NCI-H1694 (cell line): Measurements from ENCODE around the gene CCNYL1.
"Not testable (repeated sequence)": the region's sequence is repeated elsewhere in the genome, so short reads cannot be mapped to it uniquely, and the experiment has no call there.

ENCODE experiments used
- DNase-seq: peaks from one replicate; lab custom pipeline; 2025; lab: John Stamatoyannopoulos, UW

The CCNYL1 gene

GRCh38 chr2:207734636-207735512, 23.4 kb downstream of the CCNYL1 start:
- DNase-seq, result no peak

- not testable (repeated sequence) for DNase-seq
Measured at GRCh38 chr2:207735513-207735859, 24.0 kb downstream of the CCNYL1 start.

GRCh38 chr2:207743514-207743913, 32.1 kb downstream of the CCNYL1 start:
- no peak for DNase-seq

GRCh38 chr2:207744050-207744449, 32.6 kb downstream of the CCNYL1 start:
- DNase-seq, result no peak

DNA sequence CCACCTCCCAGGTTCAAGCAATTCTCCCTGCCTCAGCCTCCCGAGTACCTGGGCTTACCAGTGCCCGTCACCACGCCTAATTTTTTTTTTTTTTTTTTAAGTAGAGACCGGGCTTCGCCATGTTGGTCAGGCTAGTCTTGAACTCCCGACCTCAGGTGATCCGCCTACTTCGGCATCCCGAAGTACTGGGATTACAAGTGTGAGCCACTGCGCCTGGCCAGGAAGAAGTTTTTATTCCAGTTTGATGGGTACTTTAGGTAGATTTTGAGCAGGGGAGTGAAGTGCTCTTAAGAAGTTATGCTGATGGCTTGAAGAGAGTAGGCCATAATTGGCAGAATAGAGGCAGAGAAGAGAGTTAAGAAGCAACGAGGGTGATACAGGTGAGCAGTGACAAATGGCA, 33.0 kb downstream of the CCNYL1 start:
- DNase-seq, result no peak

- peak; percentile 54 for DNase-seq
Measured at GRCh38 chr2:207746131-207746530, 34.7 kb downstream of the CCNYL1 start.

DNA sequence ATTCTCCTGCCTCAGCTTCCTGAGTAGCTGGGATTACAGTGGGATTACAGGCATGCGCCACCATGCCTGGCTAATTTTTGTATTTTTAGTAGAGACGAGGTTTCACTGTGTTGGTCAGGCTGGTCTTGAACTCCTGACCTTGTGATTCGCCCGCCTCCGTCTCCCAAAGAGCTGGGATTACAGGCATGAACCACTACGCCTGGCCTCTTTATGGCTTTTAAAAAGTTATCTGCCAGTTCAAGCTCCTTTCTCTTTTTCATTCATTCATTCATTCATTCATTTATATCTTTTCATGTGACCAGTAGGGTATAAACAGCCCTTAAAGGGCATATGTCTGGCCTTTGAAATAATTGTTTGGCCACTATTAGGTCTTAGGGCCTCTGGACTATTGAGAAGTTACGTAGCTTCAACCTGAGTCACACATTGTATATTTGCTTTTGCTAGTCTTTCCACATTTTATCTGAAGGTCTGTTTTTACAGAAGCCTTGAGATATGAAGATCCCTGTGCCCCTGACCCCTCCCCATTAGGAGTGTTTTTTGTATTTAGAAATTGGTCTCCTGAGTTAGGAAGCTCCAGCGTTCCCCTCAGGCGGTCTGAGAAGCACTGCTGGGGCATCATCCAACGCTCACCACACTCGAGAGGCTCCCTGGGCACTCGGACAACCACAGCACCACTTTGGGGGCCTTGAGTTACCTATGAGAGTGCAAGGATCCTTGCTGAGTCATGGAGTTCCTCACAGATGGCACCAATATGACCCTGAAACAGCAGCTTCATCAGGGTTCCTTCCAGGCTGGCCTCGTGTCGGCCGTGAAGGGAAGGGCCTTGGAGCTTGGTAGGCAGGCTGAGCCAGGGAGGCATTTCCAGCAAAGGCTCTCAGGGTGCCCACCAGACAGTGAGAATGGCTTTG, 36.5 kb downstream of the CCNYL1 start:
- no peak for DNase-seq

- no peak for DNase-seq
Measured at GRCh38 chr2:207748993-207749392, 37.6 kb downstream of the CCNYL1 start.

- DNase-seq, result no peak
Measured at GRCh38 chr2:207749873-207750272, 38.4 kb downstream of the CCNYL1 start.

DNA sequence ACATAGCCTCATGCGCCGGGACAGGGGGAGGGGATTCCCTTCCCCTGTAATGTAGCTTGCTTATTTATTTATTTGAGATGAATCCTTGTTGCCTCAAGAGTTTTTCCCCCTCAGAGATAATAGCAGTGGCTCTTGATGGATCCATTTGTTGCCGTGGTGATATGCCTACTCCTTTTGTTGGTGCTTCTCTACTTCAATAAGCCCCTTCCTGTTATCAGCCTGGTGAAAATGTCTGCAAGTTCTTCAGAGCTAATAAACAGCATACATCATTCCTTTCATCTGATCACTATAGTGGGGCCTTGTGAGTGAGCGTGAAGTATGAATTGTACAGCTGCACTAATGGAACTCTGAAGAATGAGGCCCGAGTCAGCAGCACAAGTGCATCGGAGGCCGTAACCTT, 38.9 kb downstream of the CCNYL1 start:
- no peak for DNase-seq

DNA sequence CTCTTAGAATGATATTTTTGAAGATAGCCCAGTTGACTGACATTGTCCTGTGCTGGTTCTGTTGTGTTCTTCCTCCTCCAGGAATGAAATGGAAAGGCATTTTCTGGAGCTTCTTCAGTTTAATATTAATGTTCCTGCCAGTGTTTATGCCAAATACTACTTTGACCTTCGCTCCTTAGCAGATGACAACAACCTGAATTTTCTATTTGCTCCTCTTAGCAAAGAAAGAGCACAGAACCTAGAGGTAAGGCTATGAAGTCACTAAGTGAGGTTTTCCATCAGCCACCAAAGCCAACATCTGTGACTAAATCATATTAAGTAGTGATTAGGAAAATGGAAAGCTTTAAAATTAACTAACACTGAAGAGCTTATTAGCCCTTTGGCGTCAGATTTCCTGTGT, 39.4 kb downstream of the CCNYL1 start:
- DNase-seq, result no peak

DNA sequence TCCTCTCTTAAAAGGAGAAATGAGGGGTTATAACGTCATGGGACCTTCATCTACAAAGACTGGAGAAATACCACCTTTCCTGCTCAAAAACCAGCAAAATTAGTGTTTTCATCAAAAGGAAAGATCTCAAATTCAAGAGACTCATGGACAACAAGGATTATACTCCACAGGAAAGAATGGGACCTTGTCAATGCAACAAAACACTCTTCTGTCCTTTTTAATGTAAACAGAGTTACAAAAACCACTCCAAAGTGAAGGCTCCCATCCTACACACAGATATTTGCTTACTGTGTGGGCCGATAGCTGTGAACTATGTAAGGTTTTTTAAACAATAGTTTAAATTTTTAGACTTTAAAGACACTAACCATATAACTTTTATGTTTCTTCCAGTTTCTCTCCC, 42.2 kb downstream of the CCNYL1 start:
- DNase-seq, result not testable (repeated sequence)

GRCh38 chr2:207754498-207755383, 43.3 kb downstream of the CCNYL1 start:
- no peak for DNase-seq

GRCh38 chr2:207758025-207758424, 46.6 kb downstream of the CCNYL1 start:
- DNase-seq, result no peak

DNA sequence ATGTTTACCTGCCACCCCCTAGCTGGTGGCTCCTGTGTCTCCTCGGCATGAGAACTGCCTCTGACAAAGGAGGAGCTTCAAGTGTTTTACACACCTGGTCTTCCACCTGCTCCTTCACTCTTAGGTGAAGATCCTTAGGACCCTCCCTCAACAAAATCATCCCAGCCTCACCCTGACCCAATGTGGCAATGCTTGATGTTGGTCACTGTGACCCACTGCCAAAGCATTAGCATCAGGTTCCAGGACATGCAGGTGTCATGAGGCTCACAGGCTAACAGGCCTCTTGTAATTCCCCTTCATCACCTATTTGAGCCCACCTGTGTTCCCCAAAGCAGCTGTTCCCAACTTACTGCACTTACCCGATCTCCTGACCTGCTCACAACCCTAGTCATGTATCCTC, 48.5 kb downstream of the CCNYL1 start:
- no peak for DNase-seq

GRCh38 chr2:207760453-207760852, 49.0 kb downstream of the CCNYL1 start:
- DNase-seq, result no peak

GRCh38 chr2:207761426-207761825, 50.0 kb downstream of the CCNYL1 start:
- not testable (repeated sequence) for DNase-seq

- DNase-seq, result no peak
Measured at GRCh38 chr2:207762146-207762545, 50.7 kb downstream of the CCNYL1 start.

DNA sequence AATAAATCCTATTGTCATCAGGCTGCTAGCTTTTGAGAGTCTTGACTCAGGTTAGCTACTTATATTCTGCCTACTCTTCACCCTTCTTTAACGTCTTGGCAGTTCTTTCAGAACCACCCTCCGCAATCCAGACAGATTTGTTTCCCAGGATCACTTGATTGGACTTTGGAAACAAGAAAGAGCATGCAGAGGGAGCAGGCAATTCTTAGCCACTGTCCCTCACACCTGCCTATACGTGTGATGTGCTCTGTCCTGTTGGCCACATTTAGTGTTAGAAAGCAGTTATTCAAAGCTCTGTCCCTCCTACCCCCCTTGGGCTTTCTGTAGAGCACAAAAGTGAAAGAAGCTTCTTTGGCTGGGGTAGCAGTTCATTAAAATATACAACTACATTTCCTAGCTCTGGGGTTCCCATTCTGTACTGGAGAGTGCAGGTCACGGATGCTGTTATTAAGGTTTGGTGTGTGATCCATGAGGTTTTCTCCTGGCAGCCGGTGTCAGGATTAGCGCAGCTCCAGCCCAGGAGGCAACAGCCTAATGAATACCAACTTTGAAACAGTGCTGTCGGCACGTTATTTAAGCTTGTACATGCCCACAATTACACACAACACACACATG, 52.0 kb downstream of the CCNYL1 start:
- DNase-seq, result no peak

GRCh38 chr2:207764096-207764630, 52.7 kb downstream of the CCNYL1 start:
- no peak for DNase-seq

GRCh38 chr2:207765547-207765946, 54.1 kb downstream of the CCNYL1 start:
- DNase-seq, result no peak
